ENCODE results near the gene FXYD7.
"Not testable (repeated sequence)": the region's sequence is repeated elsewhere in the genome, so short reads cannot be mapped to it uniquely, and the experiment has no call there.

Gene FXYD7

GRCh38 chr19:35143231-35143715 is at the start of gene FXYD7:
FXYD7 (plus strand) TSS chr19:35143255; CDS start chr19:35143334, 79 bp downstream.
- DNase-seq (ENCODE audit: low read depth in 2 of 2) = no peak

- no peak for DNase-seq (ENCODE audit: low read depth in 2 of 2)
Observed at GRCh38 chr19:35093430-35093829, 49.6 kb upstream of the FXYD7 start.

- no peak for DNase-seq (ENCODE audit: low read depth in 2 of 2)
Observed at GRCh38 chr19:35093941-35094647, 49.0 kb upstream of the FXYD7 start.

GRCh38 chr19:35094656-35095055 is 48.4 kb upstream of the FXYD7 start:
- DNase-seq (ENCODE audit: low read depth in 2 of 2) = no peak

- DNase-seq (ENCODE audit: low read depth in 2 of 2) = no peak
Observed at GRCh38 chr19:35095667-35096368, 47.2 kb upstream of the FXYD7 start.

GRCh38 chr19:35098413-35099049 is 44.5 kb upstream of the FXYD7 start:
- no peak for DNase-seq (ENCODE audit: low read depth in 2 of 2)

- no peak for DNase-seq (ENCODE audit: low read depth in 2 of 2)
Observed at GRCh38 chr19:35099155-35099896, 43.7 kb upstream of the FXYD7 start.

- no peak for DNase-seq (ENCODE audit: low read depth in 2 of 2)
Observed at GRCh38 chr19:35099897-35100275, 43.2 kb upstream of the FXYD7 start.

GRCh38 chr19:35100588-35101533 is 42.2 kb upstream of the FXYD7 start:
- DNase-seq (ENCODE audit: low read depth in 2 of 2) = no peak

- not testable (repeated sequence) for DNase-seq (ENCODE audit: low read depth in 2 of 2)
Observed at GRCh38 chr19:35101949-35102348, 41.1 kb upstream of the FXYD7 start.

- not testable (repeated sequence) for DNase-seq (ENCODE audit: low read depth in 2 of 2)
Observed at GRCh38 chr19:35103614-35104013, 39.4 kb upstream of the FXYD7 start.

GRCh38 chr19:35104361-35104760 is 38.7 kb upstream of the FXYD7 start:
- no peak for DNase-seq (ENCODE audit: low read depth in 2 of 2)

- no peak for DNase-seq (ENCODE audit: low read depth in 2 of 2)
Observed at GRCh38 chr19:35105047-35105410, 38.0 kb upstream of the FXYD7 start.

GRCh38 chr19:35105411-35106290 is 37.4 kb upstream of the FXYD7 start:
- no peak for DNase-seq (ENCODE audit: low read depth in 2 of 2)

- DNase-seq (ENCODE audit: low read depth in 2 of 2) = no peak
Observed at GRCh38 chr19:35106291-35106583, 36.8 kb upstream of the FXYD7 start.

- DNase-seq (ENCODE audit: low read depth in 2 of 2) = no peak
Observed at GRCh38 chr19:35106898-35107541, 36.0 kb upstream of the FXYD7 start.

GRCh38 chr19:35107545-35107944 is 35.5 kb upstream of the FXYD7 start:
- DNase-seq (ENCODE audit: low read depth in 2 of 2) = no peak

- no peak for DNase-seq (ENCODE audit: low read depth in 2 of 2)
Observed at GRCh38 chr19:35108730-35109129, 34.3 kb upstream of the FXYD7 start.

GRCh38 chr19:35109395-35110112 is 33.5 kb upstream of the FXYD7 start:
- DNase-seq (ENCODE audit: low read depth in 2 of 2) = no peak

Measured in fibroblast of skin of left quadriceps (primary cell).